HL-60/S4 (cell line): ENCODE data around the gene TPM3.
"Not testable (repeated sequence)": the region's sequence is repeated elsewhere in the genome, so short reads cannot be mapped to it uniquely, and the experiment has no call there.

Source experiments
- in situ Hi-C: fragments of 300-500 bp; cut with MboI; formaldehyde crosslinking; loops from 2 replicates; pipeline ENCODE4 v1.14.3; 2022; ENCODE audit warnings: low sequenced_read_pairs

Gene TPM3

GRCh38 chr1:154191990-154192461 is at the start of gene TPM3:
TSS of gene TPM3 (minus strand) at chr1:154192100. CDS start at chr1:154192018, 82 bp downstream.
- in situ Hi-C loops = no loop called here

GRCh38 chr1:154240294-154240833 is 48.5 kb upstream of the TPM3 start:
- in situ Hi-C loops = no loop called here

GRCh38 chr1:154239491-154239890 is 47.6 kb upstream of the TPM3 start:
- in situ Hi-C loops = no loop called here

GRCh38 chr1:154237880-154238506 is 46.1 kb upstream of the TPM3 start:
- in situ Hi-C loops = no loop called here

GRCh38 chr1:154237435-154237834 is 45.5 kb upstream of the TPM3 start:
- in situ Hi-C loops = no loop called here

- in situ Hi-C loops = no loop called here
These were observed 45.0 kb upstream of the TPM3 start for GRCh38 chr1:154236855-154237254.

GRCh38 chr1:154233127-154233526 is 41.2 kb upstream of the TPM3 start:
- in situ Hi-C loops = not testable (repeated sequence)

GRCh38 chr1:154231112-154231511 is 39.2 kb upstream of the TPM3 start:
- in situ Hi-C loops = not testable (repeated sequence)

GRCh38 chr1:154225370-154225769 is 33.5 kb upstream of the TPM3 start:
- in situ Hi-C loops = no loop called here

GRCh38 chr1:154223621-154224020 is 31.7 kb upstream of the TPM3 start:
- in situ Hi-C loops = no loop called here

- in situ Hi-C loops = no loop called here
These were observed 31.0 kb upstream of the TPM3 start for GRCh38 chr1:154222918-154223317.

GRCh38 chr1:154222518-154222917 is 30.6 kb upstream of the TPM3 start:
- in situ Hi-C loops = no loop called here

GRCh38 chr1:154221278-154222001 is 29.5 kb upstream of the TPM3 start:
- in situ Hi-C loops = no loop called here

GRCh38 chr1:154220970-154221277 is 29.0 kb upstream of the TPM3 start:
- in situ Hi-C loops = no loop called here

- in situ Hi-C loops = no loop called here
These were observed 28.4 kb upstream of the TPM3 start, which contains the start of gene UBAP2L for GRCh38 chr1:154220071-154220969. TSS of gene UBAP2L (plus strand) at chr1:154220955. CDS start at chr1:154225124, 4,169 bp downstream.

GRCh38 chr1:154219541-154219940 is 27.6 kb upstream of the TPM3 start:
- in situ Hi-C loops = no loop called here

- in situ Hi-C loops = no loop called here
These were observed 26.6 kb upstream of the TPM3 start for GRCh38 chr1:154218545-154218944.

- in situ Hi-C loops = no loop called here
These were observed 21.4 kb upstream of the TPM3 start for GRCh38 chr1:154213274-154213673.

- in situ Hi-C loops = no loop called here
These were observed 20.2 kb upstream of the TPM3 start for GRCh38 chr1:154212083-154212482.

- in situ Hi-C loops = no loop called here
These were observed 16.9 kb upstream of the TPM3 start for GRCh38 chr1:154208677-154209388.

GRCh38 chr1:154207262-154207661 is 15.4 kb upstream of the TPM3 start:
- in situ Hi-C loops = no loop called here
